ENCODE results near the gene IGFALS.

DNA sequence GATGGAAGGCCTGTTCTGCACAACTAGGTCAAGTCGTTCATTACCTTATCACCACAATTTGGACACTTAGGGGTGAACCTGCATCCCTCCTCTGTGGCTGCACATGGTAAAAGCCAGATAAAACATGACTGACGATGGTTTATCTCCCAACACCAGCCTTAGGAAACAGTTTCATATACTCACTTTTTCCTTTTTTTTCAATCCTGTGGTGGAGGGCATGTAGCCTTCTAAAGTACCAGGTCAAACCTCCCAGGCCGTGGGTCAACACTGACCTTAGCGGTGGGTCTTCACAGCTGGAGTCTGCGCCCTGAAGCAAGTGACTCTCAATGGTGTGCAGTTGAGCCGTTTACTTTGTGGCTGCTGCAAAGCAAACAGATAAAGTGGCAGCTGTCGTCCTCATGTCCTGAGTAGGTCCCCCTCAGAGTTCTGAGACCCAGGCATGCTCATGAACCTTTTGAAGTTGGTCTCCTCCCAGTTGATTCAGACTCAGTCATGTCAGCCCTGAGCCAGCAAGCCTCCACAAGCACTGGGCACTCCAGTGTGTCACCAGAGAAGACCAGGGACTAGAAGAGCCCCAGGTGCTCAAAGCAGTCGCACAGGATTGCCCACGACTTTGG lies 39.4 kb upstream of the IGFALS start:
- TF ChIP-seq GATA3 (IDR thresholded peaks at IDR 0.05; ENCODE audit: low read depth, low read length) (no peak), GATA2 (IDR thresholded peaks at IDR 0.05; ENCODE audit: low read depth, low read length) (no peak)
